ENCODE results near the gene CENPV.

The CENPV gene

GRCh38 chr17:16327018-16327417, 26.3 kb downstream of the CENPV start:
- H2AFZ ChIP-seq (ENCODE audit: low read length), result no peak overlapping the region; the same call in 1 of the 2 replicates
- no peak overlapping the region for H3K4me3 ChIP-seq (ENCODE audit: low read depth, low read length, poor library complexity, severe bottlenecking)
- H3F3A ChIP-seq (ENCODE audit: insufficient read depth, low read length), result no peaks in the 10 kb centered on the region; the same call in 1 of the 2 replicates
- TF ChIP-seq, protein P1, sequence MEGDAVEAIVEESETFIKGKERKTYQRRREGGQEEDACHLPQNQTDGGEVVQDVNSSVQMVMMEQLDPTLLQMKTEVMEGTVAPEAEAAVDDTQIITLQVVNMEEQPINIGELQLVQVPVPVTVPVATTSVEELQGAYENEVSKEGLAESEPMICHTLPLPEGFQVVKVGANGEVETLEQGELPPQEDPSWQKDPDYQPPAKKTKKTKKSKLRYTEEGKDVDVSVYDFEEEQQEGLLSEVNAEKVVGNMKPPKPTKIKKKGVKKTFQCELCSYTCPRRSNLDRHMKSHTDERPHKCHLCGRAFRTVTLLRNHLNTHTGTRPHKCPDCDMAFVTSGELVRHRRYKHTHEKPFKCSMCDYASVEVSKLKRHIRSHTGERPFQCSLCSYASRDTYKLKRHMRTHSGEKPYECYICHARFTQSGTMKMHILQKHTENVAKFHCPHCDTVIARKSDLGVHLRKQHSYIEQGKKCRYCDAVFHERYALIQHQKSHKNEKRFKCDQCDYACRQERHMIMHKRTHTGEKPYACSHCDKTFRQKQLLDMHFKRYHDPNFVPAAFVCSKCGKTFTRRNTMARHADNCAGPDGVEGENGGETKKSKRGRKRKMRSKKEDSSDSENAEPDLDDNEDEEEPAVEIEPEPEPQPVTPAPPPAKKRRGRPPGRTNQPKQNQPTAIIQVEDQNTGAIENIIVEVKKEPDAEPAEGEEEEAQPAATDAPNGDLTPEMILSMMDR (IDR thresholded peaks at IDR 0.05; ENCODE audit: low read length), result no peak
- TF ChIP-seq EZH2 (IDR thresholded peaks at IDR 0.05; ENCODE audit: borderline replicate concordance, low read length), result no peak
- no peaks in the 10 kb centered on the region for H3K79me2 ChIP-seq (ENCODE audit: insufficient read depth, low read length)
- H4K20me1 ChIP-seq (ENCODE audit: insufficient read depth, low read length), result no peaks in the 10 kb centered on the region
- H3K4me1 ChIP-seq (ENCODE audit: insufficient read depth, low read length, severe bottlenecking), result peaks cover 48% of the 10 kb centered on the region
- no peaks in the 10 kb centered on the region for H3K27me3 ChIP-seq (ENCODE audit: insufficient read depth, low read length)
- peak overlapping the region; percentile 5; the same call in 1 of the 2 replicates for H3K4me2 ChIP-seq (ENCODE audit: low read length)
- peaks cover 6% of the 10 kb centered on the region; the same call in 1 of the 2 replicates for H3K36me3 ChIP-seq (ENCODE audit: insufficient read depth, low read length)
- H3K9ac ChIP-seq (ENCODE audit: low read length), result peak overlapping the region; percentile 4; the same call in 1 of the 2 replicates
- H3K9me3 ChIP-seq (ENCODE audit: low read length), result no peaks in the 10 kb centered on the region
- no peaks in the 10 kb centered on the region for H3K9me2 ChIP-seq (ENCODE audit: low read depth, low read length)
- H3K27ac ChIP-seq (ENCODE audit: low read depth, low read length, poor library complexity, severe bottlenecking), result peak overlapping the region; percentile 86

DNA sequence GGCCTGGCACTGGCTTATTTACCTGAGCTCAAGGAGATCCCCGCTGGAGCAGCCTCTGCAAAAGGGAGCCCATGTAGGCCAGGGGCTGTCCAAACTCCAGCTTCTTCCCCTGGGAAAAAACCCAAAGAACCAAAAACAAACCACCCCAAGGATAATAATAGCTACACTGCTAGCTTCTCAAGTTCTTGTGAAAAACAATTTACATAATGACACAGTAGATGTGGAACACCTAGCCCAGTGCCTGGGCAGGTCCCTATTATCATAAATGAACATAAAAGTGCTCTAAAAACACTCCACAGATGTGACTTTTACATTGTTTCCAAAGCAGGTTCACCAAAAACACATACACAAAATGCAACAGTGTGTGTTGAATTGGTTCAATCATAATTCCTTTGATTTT, 27.3 kb downstream of the CENPV start:
- H3F3A ChIP-seq (ENCODE audit: insufficient read depth, low read length), result no peaks in the 10 kb centered on the region; the same call in 1 of the 2 replicates
- H3K27me3 ChIP-seq (ENCODE audit: insufficient read depth, low read length), result no peaks in the 10 kb centered on the region
- no peak overlapping the region; the same call in 1 of the 2 replicates for H3K4me2 ChIP-seq (ENCODE audit: low read length)
- peak overlapping the region; percentile 86 for H3K27ac ChIP-seq (ENCODE audit: low read depth, low read length, poor library complexity, severe bottlenecking)
- peaks cover 48% of the 10 kb centered on the region for H3K4me1 ChIP-seq (ENCODE audit: insufficient read depth, low read length, severe bottlenecking)
- no peaks in the 10 kb centered on the region for H3K9me3 ChIP-seq (ENCODE audit: low read length)
- H3K9ac ChIP-seq (ENCODE audit: low read length), result peak overlapping the region; percentile 4; the same call in 1 of the 2 replicates
- H3K79me2 ChIP-seq (ENCODE audit: insufficient read depth, low read length), result no peaks in the 10 kb centered on the region
- TF ChIP-seq EZH2 (IDR thresholded peaks at IDR 0.05; ENCODE audit: borderline replicate concordance, low read length), result no peak
- TF ChIP-seq, protein P1 (IDR thresholded peaks at IDR 0.05; ENCODE audit: low read length), result no peak
- H3K4me3 ChIP-seq (ENCODE audit: low read depth, low read length, poor library complexity, severe bottlenecking), result no peak overlapping the region
- no peak overlapping the region for H2AFZ ChIP-seq (ENCODE audit: low read length)
- H3K36me3 ChIP-seq (ENCODE audit: insufficient read depth, low read length), result peaks cover 6% of the 10 kb centered on the region; the same call in 1 of the 2 replicates
- no peaks in the 10 kb centered on the region for H4K20me1 ChIP-seq (ENCODE audit: insufficient read depth, low read length)
- H3K9me2 ChIP-seq (ENCODE audit: low read depth, low read length), result no peaks in the 10 kb centered on the region

DNA sequence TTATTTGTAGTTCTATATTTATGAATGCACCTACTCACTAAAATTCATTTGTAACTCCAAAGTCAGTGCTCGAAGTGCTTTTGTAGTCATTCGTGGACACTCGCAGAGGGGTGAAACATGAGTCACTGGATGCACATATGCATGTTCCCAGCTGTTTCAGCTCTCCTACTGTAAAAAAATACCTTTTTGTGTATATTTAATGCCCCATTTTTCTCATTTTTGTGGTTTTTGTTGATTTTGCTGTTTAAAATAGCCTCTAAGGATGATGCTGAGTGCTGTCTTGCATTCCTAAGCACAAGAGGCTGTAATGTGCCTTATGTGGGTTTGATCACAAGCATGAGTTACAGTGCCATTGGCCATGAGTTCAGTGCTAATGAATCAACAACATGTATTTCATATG, 30.6 kb downstream of the CENPV start:
- Histone ChIP-seq H3K9ac (ENCODE audit: low read length) (no peak overlapping the region), H3K9me3 (ENCODE audit: low read length) (no peaks in the 10 kb centered on the region), H3K79me2 (ENCODE audit: insufficient read depth, low read length) (no peaks in the 10 kb centered on the region), H3K9me2 (ENCODE audit: low read depth, low read length) (no peaks in the 10 kb centered on the region), H3K4me1 (ENCODE audit: insufficient read depth, low read length, severe bottlenecking) (peaks cover 22% of the 10 kb centered on the region), H3F3A (ENCODE audit: insufficient read depth, low read length) (no peaks in the 10 kb centered on the region; the same call in 1 of the 2 replicates), H3K36me3 (ENCODE audit: insufficient read depth, low read length) (peaks cover 6% of the 10 kb centered on the region; the same call in 1 of the 2 replicates), H3K27me3 (ENCODE audit: insufficient read depth, low read length) (no peaks in the 10 kb centered on the region), H3K4me2 (ENCODE audit: low read length) (no peak overlapping the region), H3K27ac (ENCODE audit: low read depth, low read length, poor library complexity, severe bottlenecking) (no peak overlapping the region), H4K20me1 (ENCODE audit: insufficient read depth, low read length) (no peaks in the 10 kb centered on the region), H3K4me3 (ENCODE audit: low read depth, low read length, poor library complexity, severe bottlenecking) (no peak overlapping the region), H2AFZ (ENCODE audit: low read length) (no peak overlapping the region)
- TF ChIP-seq EZH2 (IDR thresholded peaks at IDR 0.05; ENCODE audit: borderline replicate concordance, low read length), result no peak
- TF ChIP-seq, protein P1 (IDR thresholded peaks at IDR 0.05; ENCODE audit: low read length), result no peak
